Epidermal melanocyte (primary cell): ENCODE results near the gene SLC35F3.
"Not testable (repeated sequence)": the region's sequence is repeated elsewhere in the genome, so short reads cannot be mapped to it uniquely, and the experiment has no call there.

Source experiments
- DNase-seq: peaks from one replicate; pipeline ENCODE4 v3.0.0; 2011; ENCODE audit warnings: low spot score; ENCODE audit not compliant: insufficient read length

Gene SLC35F3

DNA sequence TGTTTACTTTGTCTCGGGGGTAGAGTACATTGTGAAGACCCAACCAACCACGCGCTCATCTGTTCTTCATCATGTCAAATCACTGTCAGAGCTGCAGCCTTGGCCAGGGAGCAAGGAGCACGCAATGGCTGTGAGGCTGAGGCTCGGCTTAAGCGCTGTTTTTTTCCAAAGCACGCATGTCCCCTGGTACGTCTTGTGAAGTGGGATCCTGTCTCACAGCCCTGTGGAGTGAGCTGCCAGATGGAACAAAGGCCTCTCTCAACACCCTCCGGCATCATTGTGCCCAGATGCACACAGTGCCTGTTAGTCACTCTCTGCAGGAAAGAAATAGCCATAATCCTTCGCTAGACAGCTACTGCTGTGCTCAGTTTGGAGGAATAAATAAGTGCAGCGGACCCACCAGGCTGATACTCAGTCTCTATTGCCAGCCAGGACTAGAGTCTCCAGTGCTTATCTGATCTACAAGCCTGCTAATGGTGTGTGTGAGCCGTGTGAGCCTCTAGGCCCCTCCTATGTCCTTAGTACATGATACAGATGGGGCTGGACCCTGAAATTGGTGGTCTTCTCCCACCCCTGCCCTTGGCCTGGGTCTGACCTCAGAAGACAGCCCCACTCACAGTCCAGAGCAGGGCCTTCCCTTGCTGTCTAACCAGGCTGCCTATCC is 377.5 kb downstream of the SLC35F3 start:
- no peak for DNase-seq

DNA sequence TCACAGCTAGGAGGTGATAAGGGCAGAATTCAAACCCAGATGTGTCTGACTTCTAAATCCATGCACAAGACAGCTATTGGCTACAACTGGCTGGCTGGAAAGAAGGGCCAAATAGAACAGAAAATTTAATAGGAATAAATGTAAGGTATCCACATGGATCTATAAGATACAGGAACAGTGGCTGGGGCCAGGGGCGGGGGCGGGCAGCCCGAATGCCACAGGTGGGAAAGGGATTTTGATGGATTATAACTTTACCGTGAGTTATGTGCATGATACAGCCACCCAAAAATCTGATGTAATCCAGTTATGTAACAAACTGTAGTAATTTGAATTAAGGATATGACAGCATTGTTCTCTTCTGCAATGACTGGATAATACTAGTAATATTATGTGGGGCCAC is 381.7 kb downstream of the SLC35F3 start:
- DNase-seq: no peak

DNA sequence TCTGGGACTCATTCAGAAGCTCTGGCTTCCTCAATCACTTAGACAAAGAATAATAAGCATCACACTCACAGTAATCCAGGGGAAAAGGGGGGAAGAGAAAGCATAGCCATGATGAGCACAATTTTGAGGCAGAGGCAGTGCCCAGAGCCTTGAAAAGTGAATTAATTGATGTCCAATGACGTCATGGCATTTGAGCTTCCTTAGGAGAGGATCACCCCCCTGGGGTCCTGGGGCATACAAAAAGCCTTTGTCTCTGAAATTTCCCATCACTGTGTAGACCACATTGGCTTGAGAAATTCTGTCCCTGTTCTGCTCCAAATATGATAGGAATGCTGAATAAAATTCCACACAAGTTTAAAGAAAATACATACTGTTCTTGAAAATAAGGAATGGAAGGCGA is 384.5 kb downstream of the SLC35F3 start:
- DNase-seq: no peak

DNA sequence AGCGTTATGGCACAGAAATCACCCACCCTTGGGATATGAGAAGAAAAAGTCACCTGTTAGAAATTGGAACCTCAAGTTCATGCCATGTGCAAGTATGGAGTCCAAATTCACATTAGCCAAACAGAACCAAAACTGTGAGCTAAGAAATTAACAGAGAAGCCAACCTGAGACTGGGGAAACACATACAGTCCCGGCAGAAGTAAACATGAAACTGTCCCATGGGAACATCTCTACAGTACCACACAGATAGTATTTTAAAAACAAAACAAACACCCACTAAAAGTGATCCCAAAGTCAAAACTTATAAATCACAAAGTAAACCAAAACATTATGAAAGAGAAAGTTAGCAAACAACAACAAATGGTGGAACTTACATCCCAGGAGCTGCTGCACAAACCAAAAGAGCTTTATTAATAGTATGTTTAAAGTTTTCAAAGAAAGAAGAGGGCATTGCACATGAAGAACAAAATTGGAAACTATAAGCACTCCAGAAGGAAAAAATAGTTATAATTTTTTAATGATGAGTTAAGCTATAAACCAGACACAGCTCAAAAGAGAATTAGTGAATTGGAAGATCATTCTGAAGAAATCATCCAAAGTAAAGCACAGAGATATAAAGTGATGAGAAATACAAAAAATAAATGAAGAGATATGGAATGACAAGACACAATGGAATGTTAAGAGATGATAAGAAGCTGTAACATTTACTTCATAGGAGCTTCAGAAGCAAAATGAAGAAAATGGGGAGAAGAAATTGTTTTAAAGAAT is 385.2 kb downstream of the SLC35F3 start:
- no peak for DNase-seq

DNA sequence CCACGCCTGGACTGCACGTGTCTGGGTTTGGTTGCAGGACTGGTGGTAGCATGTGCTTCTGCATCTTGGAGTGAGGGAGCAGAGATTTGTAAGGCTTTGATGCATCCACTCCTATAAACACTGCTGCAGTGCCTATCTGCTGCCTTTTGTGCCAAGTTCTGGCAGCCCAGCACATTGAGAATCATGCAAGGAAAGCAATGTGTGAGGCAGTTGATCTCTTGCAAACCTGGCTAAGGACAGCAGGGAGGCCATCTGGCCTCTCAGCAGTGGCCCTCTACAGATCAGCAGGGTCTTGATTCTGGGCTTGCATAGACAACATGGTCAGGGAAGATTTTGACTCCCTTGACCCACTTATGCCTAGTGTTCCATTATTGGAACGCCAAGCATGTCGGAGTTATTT is 387.5 kb downstream of the SLC35F3 start:
- no peak for DNase-seq

DNA sequence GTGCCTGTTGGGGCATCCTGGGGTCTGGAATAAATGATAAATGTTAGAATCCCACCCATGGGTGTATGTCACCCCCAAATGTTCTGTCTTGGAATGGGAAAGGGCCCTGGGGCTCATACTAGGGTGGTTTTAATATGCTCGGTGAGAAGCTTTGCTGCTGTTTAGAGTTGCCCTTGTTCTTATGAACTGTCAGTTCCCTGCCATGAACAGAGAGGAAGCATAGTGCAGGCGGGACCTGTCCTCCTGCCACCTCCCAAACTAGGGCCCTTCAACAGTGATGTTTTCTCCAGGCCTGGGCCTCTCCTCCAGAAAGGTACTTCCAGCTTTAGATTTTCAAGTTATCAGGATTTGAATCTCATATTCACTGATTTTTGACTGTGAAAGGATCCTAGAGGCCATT is 388.1 kb downstream of the SLC35F3 start:
- no peak for DNase-seq

DNA sequence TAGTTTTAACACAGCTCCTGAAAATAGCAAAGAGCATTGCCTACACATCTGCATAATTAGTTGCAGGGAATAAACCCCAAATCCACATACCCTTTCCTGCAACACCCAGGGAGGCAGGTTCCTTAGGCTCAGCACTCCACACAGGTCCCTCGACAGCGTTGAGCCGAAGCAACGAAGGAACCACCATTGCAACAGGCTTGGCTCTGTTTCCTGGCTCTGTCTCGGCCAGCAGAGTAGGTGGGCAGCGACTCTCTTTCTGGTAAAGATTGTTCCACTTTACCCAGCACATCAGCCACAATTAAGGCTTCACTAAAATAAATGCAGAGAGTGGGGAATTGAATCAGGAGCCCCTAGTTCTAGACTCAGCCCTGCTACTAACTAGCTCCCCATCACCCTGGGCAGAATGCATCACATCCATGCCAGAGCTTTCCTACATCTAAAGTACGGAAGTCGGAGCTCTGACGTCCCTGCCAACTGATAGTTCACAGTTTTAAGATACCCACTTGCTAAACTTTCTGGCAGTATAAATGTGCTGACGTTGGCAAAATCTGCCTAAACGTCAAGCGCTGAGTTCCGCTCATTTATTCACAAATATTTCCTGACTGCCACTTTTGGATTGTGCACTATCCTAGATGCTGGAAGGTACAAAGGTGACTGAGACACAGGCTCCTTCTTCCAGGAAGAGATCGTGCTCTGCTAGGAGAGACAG is 389.8 kb downstream of the SLC35F3 start:
- no peak for DNase-seq

DNA sequence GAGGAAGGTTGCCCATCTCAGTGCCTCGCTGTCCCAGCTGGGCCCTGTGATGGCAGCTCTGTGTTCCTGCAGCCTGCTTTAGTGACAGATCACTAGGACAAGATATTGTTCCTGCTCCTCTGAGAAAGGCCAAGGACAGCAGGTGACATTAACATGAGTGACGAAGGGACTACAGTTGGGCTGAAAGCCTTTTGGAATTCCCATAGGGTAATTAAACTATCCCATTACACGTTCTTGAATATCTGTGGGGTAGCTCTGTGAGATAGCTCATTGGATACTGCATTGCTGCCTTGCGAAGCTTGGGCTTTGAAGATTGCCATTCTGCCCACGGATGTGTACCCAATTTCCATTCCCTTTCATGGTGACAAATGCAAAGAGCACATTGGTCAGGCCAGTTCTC is 390.6 kb downstream of the SLC35F3 start:
- DNase-seq: no peak

DNA sequence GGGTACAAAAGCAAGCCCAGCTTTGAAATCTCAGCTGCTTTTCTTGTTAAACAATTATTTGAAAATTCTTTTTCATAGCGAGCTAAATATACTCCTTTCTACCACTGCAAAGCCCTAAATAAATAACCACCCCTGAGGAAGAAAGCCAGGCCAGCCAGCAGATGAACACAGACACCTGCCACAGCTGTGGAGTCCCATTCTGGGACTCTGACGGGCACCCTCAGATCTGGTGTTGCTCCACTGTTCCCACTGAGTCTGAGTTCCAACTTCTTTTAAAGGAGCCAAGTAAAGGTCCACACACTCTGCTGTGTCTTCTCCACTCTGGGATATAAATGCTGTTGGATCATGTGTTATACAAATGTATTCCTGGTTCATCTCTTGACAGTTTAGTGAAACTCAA is 391.1 kb downstream of the SLC35F3 start:
- no peak for DNase-seq

DNA sequence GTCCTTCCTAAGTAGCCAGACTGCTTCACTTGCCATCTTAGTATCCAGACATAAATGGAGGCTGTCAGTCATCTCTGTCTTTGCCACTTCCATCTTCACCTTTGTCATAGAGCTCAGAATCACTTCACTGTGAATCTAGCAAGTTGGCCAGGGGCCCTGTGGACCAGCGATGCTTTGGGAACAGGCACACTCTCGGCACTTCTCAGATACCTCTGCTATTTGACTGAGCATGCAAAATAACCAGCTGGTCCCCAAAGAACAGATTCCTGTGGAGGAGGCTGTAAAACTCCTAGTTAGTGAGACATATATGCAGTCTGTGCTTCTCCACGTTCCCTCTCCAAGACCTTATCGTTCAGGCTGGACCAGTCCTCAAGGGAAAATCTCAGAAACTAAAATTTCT is 392.0 kb downstream of the SLC35F3 start:
- DNase-seq: no peak

DNA sequence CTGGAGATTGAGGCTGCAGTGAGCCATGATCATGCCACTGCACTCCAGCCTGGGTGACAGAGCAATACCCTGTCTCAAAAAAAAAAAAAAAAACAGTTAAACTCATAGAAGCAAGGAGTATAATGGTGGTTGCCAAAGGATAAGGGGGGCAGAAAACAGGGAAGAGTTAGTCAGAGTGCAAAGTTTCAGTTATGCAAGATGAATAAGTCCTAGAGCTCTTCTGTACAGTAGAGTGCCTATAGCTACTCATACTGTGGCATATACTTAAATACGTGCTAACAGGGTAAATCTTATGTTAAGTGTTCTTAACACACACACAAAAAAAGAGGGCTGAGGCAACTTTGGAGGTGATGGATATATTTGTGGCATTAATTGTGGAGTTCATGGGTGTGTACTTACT is 393.2 kb downstream of the SLC35F3 start:
- DNase-seq: no peak

DNA sequence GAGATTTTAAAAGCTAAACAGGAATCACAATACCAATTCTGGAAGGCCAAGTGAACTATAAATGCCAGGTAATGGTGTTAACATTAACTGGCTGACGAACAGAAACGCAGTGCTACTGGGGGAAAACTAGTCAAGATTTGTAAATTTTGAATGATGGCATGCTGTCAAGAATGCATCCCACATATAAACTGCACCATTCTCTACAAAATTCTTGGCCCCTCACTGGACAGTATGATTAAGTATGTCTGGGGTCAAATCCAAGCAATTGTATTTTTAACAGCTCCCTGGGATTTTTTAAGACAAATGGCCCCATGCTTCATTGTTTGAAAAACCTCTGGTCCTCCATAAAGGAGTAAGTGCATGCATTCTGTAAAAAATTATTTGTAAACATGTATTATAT is 395.6 kb downstream of the SLC35F3 start:
- DNase-seq: no peak

DNA sequence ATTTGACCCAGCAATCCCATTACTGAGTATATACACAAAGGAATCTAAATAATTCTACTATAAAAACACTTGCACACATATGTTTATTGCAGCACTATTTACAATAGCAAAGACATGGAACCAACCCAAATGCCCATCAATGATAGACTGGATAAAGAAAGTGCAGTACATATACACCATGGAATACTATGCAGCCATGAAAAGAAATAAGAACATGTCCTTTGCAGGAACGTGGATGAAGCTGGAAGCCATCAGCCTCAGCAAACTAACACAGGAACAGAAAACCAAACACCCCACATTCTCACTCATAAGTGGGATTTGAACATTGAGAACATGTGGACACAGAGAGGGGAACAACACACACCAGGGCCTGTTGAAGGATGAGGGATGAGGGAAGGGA is 397.2 kb downstream of the SLC35F3 start:
- DNase-seq: not testable (repeated sequence)

DNA sequence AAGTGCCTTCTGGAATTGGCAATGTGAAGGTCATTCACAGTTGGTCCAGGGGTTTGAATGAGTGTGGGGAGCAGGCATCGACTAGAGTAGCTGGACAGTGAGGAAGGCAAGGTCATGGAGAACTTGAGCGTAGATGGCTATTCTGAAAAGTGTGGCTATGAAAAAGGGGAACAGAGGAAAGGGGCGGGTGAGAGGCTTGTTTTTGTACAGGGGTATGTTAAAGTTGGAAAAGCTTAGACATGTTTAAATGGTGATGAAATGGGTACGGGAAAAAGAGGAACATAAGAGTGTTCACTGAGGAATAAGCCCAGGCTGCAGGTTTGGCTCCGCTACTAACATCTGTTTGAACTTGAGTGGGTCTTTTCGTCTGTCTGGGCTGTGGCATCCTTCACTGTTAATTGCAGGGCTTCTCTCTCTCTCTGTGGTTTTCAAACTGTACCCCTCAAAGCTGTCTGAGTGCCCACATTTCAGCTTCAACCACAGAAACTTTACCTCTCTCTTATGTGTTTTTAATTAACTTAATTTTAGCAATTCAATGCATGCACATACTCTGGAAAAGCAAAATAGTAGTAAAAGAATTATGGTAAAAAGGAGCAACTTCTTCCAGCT is 398.0 kb downstream of the SLC35F3 start:
- no peak for DNase-seq

DNA sequence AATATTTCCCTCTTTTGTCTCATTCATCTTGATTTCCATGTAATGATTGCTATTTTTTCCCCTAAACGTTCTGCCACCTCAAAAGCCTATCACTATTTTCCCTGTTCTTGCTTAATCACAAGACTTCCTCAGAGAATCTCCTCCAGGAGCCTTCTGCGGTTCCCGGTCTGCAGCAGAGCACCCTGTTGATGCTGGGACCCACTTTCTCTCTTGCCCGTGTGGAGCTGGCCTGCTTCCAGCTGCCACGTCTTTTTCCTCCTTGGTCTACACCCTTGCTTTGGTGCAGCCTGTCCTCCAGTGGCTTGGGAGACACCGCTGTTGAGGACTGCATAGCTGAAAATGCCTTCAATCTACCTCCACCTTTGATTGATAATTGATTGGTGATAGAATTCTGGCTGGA is 398.8 kb downstream of the SLC35F3 start:
- no peak for DNase-seq

DNA sequence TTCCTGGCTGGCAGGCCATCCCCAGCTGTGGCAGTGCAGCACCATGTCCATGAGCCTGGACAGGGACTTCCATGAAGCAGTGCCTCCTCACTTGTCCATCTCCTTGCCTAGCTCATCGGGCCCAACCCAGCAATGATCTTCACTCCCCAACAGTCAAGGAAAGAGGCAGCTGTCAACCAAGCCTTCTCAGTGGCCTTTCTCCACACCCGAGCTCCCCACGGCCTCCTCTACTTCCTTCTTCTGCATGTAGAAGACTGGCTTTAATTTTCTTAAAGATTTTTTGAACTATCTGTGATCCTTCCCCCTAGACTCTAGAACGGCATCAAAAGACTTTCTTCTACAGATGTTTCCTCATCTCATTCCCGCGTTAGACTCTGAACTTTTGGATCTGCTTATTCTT is 403.2 kb downstream of the SLC35F3 start:
- DNase-seq: no peak

DNA sequence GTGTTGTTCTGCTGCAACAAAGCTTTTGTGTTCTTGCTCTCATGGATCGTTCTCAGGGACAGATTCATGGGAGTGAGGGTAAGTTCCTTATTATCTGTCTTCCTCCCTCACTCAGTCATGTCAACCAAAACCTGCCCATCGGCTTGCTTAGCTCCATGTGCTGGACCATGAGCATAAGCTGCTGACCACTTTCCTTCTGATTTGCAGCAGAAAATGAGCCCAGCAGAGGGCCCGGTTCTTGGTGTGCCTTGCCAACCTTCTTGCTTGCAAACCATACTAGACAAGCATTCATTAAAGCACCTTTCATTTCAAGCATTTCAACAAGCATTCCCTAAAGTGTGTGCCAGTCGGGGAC is 404.7 kb downstream of the SLC35F3 start:
- no peak for DNase-seq

DNA sequence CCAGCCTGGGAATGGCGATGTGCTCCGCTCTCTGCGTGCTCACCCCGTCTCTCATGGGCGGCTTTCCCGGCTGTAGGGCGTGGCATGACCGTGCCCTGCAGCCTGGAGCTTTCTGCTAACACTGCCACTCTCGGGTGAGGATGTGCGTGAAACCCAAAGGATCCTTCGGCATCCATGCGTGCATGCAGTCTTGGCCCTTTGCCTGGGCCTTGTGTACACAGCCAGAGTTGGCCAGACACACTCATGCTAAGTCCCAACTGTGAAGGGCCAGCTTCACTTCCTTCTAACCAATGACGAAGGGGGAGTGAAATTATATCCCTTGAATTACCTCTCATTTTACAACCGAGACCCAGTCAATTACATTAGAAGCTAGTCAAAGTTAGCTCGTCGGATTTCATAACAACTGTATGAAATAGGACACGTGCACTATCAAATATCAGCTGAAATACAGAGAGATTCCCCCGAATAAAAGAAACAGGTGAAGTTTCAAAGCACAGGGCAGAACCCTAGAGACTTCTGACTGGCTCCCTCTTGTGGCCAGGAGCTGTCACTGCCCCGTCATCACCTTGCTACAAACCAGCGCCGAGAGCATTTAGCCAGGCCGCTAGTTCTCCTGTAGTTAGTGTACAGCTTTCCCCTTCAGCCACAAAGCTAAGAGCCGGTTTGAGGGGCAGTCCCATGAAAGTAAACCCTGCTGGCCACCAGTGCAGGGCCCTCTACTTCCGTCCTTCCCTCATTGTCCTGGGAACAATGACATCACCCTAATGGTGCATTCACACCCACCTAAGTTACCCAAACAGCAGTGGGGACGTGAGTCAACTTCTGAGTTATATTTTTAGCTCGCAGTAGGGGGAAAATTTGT is 405.4 kb downstream of the SLC35F3 start:
- peak; percentile 40 for DNase-seq

DNA sequence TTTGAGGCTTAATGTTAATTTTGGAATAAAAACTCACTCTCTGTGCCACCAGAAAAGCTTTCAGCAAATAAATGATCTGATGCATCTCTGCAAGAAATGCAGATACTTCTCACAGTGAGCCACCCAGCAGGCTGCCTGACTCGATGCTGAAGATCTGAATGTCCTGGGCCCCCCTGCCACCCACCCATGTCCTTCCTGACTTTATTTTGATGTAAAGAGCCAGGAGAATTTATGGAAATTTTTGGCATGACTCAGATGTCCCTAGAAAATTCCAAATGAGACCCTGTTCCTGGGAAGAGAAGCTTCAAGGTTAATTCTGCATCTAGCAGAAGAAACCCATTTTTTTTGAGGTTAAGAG is 406.0 kb downstream of the SLC35F3 start:
- DNase-seq: no peak

DNA sequence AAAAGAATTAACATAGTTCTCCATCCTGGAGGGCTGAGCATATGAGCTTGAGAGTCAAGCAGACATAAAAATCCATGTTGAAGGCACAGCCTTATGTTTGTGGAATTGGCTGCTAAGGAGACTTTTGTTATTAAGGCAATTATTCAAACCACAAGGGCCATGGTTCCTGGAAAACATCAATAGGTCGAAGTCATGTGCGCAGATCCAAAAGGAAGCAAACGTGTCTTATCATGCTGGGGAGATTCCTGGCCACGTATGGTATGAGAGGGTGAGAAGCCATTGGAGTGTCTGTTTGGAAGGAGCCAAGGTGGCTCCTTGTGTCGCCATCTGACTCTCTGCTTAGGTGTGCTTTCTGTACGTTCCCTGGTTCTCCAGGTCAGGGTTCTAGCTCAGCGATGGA is 406.9 kb downstream of the SLC35F3 start:
- no peak for DNase-seq

DNA sequence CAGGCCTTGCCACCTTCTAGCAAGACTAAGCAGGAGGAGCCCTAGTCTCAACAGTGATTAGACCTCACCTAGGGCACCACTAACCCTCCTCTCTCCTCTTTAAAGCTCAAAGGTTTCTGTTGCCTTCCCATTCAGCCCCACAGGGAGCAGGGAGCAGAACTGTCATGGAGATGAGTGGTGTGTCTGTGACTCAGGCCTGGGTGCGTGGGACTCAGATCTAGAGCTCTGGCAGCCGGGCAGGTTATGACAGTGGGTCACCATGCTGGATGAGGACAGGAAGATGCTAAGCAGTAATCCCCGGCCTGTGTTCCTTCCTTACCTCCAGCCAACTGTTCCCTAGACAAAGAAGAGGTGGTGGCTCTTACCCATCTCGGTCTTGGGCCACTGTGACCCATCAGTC is 408.7 kb downstream of the SLC35F3 start:
- no peak for DNase-seq
